ENCODE results near the gene GABRR2.

Gene GABRR2

DNA sequence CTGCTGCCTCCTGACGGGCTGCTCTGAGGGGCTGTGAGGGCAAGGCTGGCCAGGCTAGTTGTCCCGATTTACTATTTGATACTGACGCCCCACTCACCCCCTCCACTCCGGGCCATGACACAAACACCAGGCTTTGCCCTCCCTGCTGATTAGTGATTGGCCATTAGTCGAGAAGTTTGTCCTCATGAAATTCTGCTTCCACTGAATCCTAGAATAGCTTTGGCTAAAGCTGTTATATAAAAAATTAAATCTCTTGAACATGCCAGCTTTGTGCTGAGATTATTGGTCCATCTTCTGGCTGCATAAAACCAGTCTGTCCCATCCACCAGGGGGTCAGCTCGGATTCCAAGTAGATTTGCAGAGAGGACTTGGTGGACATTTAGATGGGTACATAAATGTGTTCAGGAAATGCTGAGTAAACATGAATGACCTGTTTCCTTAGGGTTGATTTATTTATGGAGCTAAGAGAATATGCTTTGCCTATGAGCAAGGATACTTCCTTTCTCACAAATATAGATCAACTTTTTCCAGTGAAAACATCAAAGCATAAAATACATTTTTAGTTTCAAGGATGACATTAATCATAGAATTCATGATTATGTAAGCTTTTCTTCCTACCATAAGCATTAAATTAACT is at the start of gene GABRR2:
TSS of gene GABRR2 (minus strand) at position 51 of the 637 bp plus-strand sequence. CDS start 134 bp downstream, outside the sequence.
- no peak for DNase-seq

DNA sequence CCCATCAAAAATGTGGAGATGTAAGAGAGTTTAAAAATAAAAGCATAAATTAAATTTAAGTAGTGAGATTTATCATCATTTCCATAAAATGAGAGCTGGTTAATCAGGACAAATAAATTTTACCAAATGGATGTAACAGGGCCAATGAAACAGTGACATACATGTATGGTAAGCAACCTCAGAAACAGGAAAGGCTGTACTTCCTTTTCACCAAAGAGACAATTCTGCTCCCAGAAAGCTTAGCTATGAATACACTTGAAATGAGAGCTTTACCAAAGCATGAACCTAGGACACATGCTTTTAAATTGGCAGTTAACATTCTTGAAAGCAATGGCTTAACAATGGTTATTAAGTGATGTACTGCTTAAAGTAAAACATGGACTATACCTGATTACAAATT is 49.5 kb upstream of the GABRR2 start:
- DNase-seq, result no peak

DNA sequence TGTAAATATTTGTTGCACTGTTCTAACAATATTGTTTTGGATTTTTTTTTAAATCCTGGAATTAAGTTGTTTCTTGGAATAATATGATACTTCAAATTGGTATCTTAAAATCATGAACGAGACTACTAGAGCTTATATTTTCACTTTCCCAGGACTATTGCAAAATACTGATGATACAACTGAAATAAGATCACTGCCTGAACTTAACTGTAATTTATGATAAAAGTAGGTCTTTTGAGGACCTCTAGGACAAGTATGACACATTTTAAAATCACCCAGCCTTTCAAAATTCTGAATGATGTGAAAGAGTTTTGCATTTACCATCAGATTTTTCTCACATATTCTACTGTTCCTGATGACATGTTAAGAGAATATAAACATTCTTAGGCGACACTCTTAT is 46.1 kb upstream of the GABRR2 start:
- no peak for DNase-seq

- no peak for DNase-seq
Observed at GRCh38 chr6:89360415-89360999, 45.4 kb upstream of the GABRR2 start.

GRCh38 chr6:89359561-89359960 is 44.5 kb upstream of the GABRR2 start:
- DNase-seq, result no peak

- no peak for DNase-seq
Observed at GRCh38 chr6:89357390-89357789, 42.3 kb upstream of the GABRR2 start.

DNA sequence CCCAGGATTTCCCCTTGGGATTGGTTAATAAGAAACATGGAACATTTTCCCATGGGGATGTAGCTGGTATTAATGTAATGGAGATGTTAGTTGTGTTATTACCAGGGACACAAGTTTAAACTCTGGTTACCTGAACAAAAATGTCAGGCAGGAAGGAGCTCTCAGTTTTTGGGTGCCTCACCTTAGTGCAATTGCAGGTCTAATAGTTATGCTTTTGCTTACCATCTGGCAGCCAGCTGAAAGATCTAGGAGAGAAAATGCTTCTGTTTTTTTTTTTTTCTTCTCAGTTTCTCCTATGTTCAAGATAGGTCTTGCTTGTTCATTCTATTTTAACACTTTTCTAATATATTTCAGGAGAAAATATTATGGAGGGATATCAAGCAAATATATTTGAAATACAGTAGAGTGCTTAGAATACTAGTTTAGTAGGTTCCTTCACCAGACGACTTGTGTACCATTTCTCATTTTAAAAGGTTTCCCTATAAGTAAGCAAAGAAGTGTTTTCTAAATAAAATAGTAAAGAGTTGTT is 41.6 kb upstream of the GABRR2 start:
- no peak for DNase-seq

GRCh38 chr6:89355511-89356194 is 40.6 kb upstream of the GABRR2 start:
- no peak for DNase-seq

GRCh38 chr6:89353702-89354392 is 38.7 kb upstream of the GABRR2 start:
- DNase-seq, result no peak

DNA sequence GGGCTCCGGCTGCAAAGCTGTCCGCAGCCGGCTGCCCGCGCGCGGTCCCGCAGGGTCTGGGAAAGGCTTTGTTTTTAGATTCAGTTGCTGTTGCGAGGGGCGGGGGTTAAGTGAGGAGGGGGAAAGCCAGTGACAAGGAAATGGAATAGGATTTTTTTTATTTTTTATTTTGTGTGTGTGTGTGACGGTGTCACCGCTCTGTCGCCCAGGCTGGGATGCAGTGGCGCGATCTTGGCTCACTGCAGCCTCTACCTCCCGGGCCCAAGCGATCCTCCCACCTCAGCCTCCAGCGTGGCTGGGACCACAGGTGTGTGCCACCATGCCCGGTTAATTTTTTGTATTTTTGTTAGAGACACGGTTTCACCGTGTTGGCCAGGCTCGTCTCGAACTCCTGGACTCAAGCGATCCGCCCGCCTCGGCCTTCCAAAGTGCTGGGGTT is 38.0 kb upstream of the GABRR2 start:
- DNase-seq, result no peak

DNA sequence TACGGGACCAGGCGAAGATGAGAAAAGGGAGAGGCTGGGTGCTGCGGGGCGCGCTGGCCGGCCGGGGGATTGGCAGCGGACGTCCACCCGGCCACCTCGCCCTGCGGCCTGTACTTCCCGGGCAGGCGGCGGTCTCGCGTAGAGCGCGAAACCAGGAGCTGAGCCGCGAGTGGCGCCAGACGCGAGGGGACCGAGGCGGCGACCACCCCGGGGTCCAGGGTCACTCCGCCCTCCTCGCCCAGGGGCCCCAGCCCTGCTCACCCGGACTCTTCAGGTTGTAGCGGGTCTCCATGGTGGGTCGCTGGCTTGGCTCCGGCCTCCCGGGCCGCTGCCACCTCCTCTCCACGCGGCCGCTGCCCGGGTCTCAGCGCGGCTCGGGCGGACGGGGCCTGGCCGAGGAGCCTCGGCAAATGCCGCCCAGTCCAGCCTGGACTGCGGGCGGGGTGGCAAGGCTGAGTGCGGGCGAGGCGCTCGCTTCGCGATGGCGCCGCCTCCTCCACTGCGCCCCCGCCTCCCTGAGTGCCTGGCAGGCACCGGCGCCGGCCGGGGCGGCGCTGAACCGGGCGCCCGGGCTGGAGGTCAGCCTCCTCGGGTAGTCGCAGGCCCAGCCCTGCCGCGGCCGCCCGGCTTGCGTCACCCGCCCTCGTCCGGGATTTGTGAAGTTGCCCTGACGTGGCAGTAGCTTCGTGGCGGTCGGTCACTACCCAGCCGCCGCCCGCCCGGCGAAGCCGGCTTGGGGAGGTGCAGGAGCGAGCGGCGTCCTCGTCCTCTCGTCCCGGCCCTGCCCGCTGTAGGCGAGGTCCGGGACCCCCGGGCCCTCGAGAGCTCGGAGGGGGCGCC is 37.4 kb upstream of the GABRR2 start, which contains the start of gene UBE2J1:
TSS of gene UBE2J1 (minus strand) at position 445 of the 840 bp plus-strand sequence. CDS start at position 292, 153 bp downstream.
- DNase-seq, result peak; percentile 73

- no peak for DNase-seq
Observed at GRCh38 chr6:89351671-89352277, 36.7 kb upstream of the GABRR2 start.

- no peak for DNase-seq
Observed at GRCh38 chr6:89350281-89350966, 35.3 kb upstream of the GABRR2 start.

DNA sequence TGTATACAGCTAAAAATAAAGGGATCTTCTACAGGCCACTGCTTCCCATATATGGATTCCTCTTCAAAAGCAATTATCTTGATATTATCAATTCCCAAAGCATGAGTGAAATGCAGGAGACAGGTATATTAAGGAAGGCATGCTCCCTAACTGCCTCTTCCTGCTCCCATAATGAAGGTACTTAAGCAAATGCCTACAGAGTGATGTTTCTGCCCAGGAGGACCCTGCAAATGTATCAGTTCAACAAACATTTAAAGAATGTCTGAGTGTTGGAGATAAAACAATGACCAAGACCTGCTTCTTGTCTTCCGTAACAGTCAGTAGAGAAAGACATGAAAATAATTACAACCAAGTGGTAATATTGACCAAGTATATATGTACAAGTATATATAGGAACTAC is 33.3 kb upstream of the GABRR2 start:
- no peak for DNase-seq

- DNase-seq, result no peak
Observed at GRCh38 chr6:89347825-89348224, 32.7 kb upstream of the GABRR2 start.

GRCh38 chr6:89346433-89346832 is 31.3 kb upstream of the GABRR2 start:
- DNase-seq, result no peak

- no peak for DNase-seq
Observed at GRCh38 chr6:89339565-89339964, 24.5 kb upstream of the GABRR2 start.

DNA sequence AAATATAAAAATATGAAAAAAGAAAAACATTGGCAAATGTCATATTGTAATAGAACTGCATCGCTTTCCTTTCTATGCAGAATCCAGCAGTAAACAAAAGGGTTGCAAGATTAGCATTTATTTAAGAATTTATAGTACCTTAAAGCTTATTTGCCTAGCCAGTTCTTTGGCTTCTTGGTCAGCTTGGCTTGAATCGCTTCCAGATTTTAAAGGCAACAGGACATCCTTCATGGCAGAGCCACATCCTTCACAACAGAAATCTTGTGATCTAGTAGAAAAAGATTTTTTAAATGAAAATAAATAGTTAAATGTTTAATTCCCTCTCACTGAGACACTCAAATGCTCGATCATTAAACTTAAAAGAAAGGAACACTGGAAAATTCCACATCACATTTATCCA is 20.1 kb upstream of the GABRR2 start:
- no peak for DNase-seq

DNA sequence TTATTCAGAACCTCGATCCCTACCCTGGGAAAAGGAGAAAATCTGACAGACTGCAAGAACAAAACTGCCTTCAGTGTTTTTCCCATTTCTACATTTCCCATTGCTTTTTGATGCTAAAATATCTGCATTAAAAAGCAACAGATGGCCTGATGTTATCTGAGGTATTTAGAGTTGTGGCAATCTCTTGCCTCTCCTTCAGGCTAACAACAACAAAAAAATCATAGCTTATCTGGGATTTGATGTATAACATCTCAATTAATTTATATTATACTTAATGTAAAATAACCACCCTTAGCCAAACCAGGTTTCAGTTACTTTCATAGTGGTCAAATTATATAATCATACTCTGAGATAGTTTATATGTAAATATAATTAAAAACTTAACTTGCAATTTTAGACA is 15.8 kb upstream of the GABRR2 start:
- no peak for DNase-seq

DNA sequence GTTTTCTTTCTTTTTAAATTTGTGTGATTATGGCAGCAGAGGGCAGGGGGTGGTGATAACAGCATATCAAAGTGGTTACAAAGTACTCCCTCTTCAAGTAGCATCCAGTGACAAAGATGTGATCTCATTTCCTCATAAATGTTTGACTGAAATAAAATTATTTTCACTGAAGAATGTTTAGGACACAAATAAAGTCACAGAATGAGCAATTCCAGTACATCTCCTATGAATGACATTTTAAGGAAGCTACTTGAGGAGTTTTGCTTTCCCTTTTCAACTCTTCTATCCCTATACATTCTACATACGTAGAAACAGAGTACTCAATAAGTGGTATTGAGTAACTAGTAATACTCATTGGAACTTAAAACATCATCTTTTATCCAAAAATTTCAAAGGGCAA is 13.9 kb upstream of the GABRR2 start:
- no peak for DNase-seq

GRCh38 chr6:89324304-89324703 is 9.2 kb upstream of the GABRR2 start:
- DNase-seq, result no peak

Data from activated CD8-positive, alpha-beta memory T cell treated with anti-CD3 and anti-CD28 coated beads, Interleukin-2, amount 50 U/mL, for 4 hours (primary cell).